Ramos (cell line): ENCODE measurements around the gene CCDC50.

ENCODE experiments used
- in situ Hi-C: fragments of 300-500 bp; cut with MboI; formaldehyde crosslinking; loops from one replicate; pipeline ENCODE4 v1.14.3; 2022; ENCODE audit warnings: low sequenced_read_pairs; ENCODE audit not compliant: unreplicated experiment

The CCDC50 gene

GRCh38 chr3:191343913-191344312 lies 14.7 kb downstream of the CCDC50 start:
- in situ Hi-C loops: no loop called here

- in situ Hi-C loops: no loop called here
Observed at GRCh38 chr3:191345334-191345733, 16.1 kb downstream of the CCDC50 start.

- in situ Hi-C loops: no loop called here
Observed at GRCh38 chr3:191347228-191347627, 18.0 kb downstream of the CCDC50 start.

- in situ Hi-C loops: no loop called here
Observed at GRCh38 chr3:191348098-191348497, 18.9 kb downstream of the CCDC50 start.

GRCh38 chr3:191350396-191351090 lies 21.3 kb downstream of the CCDC50 start:
- in situ Hi-C loops: no loop called here

- in situ Hi-C loops: no loop called here
Observed at GRCh38 chr3:191352014-191352413, 22.8 kb downstream of the CCDC50 start.

- in situ Hi-C loops: no loop called here
Observed at GRCh38 chr3:191353022-191353777, 24.0 kb downstream of the CCDC50 start.

- in situ Hi-C loops: no loop called here
Observed at GRCh38 chr3:191355406-191355805, 26.2 kb downstream of the CCDC50 start.

GRCh38 chr3:191356631-191357439 lies 27.6 kb downstream of the CCDC50 start:
- in situ Hi-C loops: no loop called here

- in situ Hi-C loops: no loop called here
Observed at GRCh38 chr3:191357909-191358308, 28.7 kb downstream of the CCDC50 start.

GRCh38 chr3:191358929-191359328 lies 29.7 kb downstream of the CCDC50 start:
- in situ Hi-C loops: no loop called here

- in situ Hi-C loops: no loop called here
Observed at GRCh38 chr3:191360620-191361019, 31.4 kb downstream of the CCDC50 start.

GRCh38 chr3:191361456-191361855 lies 32.3 kb downstream of the CCDC50 start:
- in situ Hi-C loops: no loop called here

- in situ Hi-C loops: no loop called here
Observed at GRCh38 chr3:191362037-191362436, 32.8 kb downstream of the CCDC50 start.

- in situ Hi-C loops: no loop called here
Observed at GRCh38 chr3:191362524-191363090, 33.4 kb downstream of the CCDC50 start.

GRCh38 chr3:191363221-191363620 lies 34.0 kb downstream of the CCDC50 start:
- in situ Hi-C loops: no loop called here

GRCh38 chr3:191366675-191367074 lies 37.5 kb downstream of the CCDC50 start:
- in situ Hi-C loops: no loop called here

GRCh38 chr3:191368755-191369615 lies 39.8 kb downstream of the CCDC50 start:
- in situ Hi-C loops: no loop called here

GRCh38 chr3:191369616-191370010 lies 40.4 kb downstream of the CCDC50 start:
- in situ Hi-C loops: no loop called here

GRCh38 chr3:191372122-191372521 lies 42.9 kb downstream of the CCDC50 start:
- in situ Hi-C loops: no loop called here
